K562 (cell line): ENCODE results near the gene HDAC9. TPM values are rescaled to one million over a fixed set of nuclear protein-coding genes. Genes with fewer than 3 reads are reported as not detected.

Experiments
- CHD1 ChIP-seq: fragments of 200-600 bp; sonication (generic); IDR thresholded peaks from one replicate; pipeline ENCODE4 v1.6.1; 2012; ENCODE audit warnings: mild to moderate bottlenecking, moderate library complexity, low read length, inconsistent platforms
- JUN ChIP-seq, 2 experiments: sonication (generic) in 1 of 2; formaldehyde crosslinking in 1 of 2; IDR thresholded peaks; 2 replicates each; pipeline versions ENCODE4 v1.6.1 to v1.8.0; 2012 to 2022; ENCODE audit warnings: borderline replicate concordance in 2 of 2, mild to moderate bottlenecking in 2 of 2, improper control_type of control experiment in 1 of 2, low read depth in 1 of 2, low read length in 1 of 2, missing genetic modification reagents in 1 of 2
- JUND ChIP-seq, 2 experiments: IDR thresholded peaks; 2 replicates in 1 of 2; 3 replicates in 1 of 2; pipeline ENCODE4 v1.6.1; 2011; ENCODE audit warnings: borderline replicate concordance in 2 of 2, low read depth in 2 of 2, low read length in 2 of 2, improper control_type of control experiment in 1 of 2, missing biosample characterization in 1 of 2, missing genetic modification characterization in 1 of 2, missing genetic modification reagents in 1 of 2
- ZNF785 ChIP-seq: fragments of 250-450 bp; sonication (Bioruptor Pico); IDR thresholded peaks from 2 replicates; pipeline ENCODE4 v1.4.0; 2020; ENCODE audit warnings: mild to moderate bottlenecking
- polyA plus RNA-seq, 8 experiments: library from polyadenylated mRNA; depleted of rRNA in 4 of 8; stranded (reverse) in 5 of 8; unstranded in 3 of 8; fragments of >200 nt; fragmentation: Nextera tagmentation in 2 of 8; fragmentation: Illumina TruSeq in 1 of 8; extraction: Ambion mirVana in 2 of 8; extraction: Trizol in 1 of 8; gene quantifications; 2 replicates each; pipeline versions ENCODE4 v1.2.1 to v1.2.3, GENCODE V29; 2011 to 2014; ENCODE audit warnings: inconsistent platforms in 1 of 8, missing spikeins in 1 of 8
- total RNA-seq, 7 experiments: library from RNA; depleted of rRNA in 6 of 7; stranded (reverse); fragments of >200 nt in 6 of 7; fragmentation: Illumina TruSeq in 2 of 7; extraction: Trizol in 2 of 7; gene quantifications; 2 replicates each; pipeline versions ENCODE4 v1.2.1 to v1.2.3, GENCODE V29; 2011 to 2021; ENCODE audit warnings: low replicate concordance in 1 of 7
- TF ChIP-seq, protein P1 (sequence below), 2 experiments: fragments of 450-650 bp in 1 of 2; sonication (generic) in 1 of 2; formaldehyde crosslinking in 1 of 2; IDR thresholded peaks; 2 replicates each; pipeline versions ENCODE4 v1.7.1 to v1.9.0; 2016 to 2022; ENCODE audit warnings: inconsistent platforms in 1 of 2, mild to moderate bottlenecking in 1 of 2, missing genetic modification reagents in 1 of 2
- TF ChIP-seq, protein P2 (sequence below): fragments of 250-450 bp; sonication (Bioruptor Pico); IDR thresholded peaks from 2 replicates; pipeline ENCODE4 v1.4.0; 2020

The HDAC9 gene
- total and polyA plus RNA-seq, 9 of the 15 experiments (the other 6 are each of a cell fraction or from before 2014, with no cell fraction given) = 0.08 to 0.91 (median 0.33) TPM

DNA sequence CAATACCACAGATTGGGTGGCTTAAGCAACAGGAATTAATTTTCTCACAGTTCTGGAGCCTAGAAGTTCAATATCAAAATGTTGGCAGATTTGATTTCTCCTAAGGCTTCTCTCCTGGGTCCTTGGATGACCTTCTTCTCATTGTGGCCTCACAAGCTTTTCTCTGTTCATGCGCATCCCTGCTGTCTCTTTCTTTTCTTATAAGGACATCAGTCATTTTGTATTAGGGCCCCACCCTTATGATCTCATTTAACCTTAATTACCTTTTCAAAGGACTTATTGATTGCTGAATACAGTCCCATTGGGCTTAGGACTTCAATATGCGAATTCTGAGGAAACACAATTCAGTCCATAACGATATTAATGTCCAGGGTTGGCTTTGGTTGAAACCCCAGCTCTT lies 285.4 kb downstream of the HDAC9 start (continued):
- TF ChIP-seq, protein P1, sequence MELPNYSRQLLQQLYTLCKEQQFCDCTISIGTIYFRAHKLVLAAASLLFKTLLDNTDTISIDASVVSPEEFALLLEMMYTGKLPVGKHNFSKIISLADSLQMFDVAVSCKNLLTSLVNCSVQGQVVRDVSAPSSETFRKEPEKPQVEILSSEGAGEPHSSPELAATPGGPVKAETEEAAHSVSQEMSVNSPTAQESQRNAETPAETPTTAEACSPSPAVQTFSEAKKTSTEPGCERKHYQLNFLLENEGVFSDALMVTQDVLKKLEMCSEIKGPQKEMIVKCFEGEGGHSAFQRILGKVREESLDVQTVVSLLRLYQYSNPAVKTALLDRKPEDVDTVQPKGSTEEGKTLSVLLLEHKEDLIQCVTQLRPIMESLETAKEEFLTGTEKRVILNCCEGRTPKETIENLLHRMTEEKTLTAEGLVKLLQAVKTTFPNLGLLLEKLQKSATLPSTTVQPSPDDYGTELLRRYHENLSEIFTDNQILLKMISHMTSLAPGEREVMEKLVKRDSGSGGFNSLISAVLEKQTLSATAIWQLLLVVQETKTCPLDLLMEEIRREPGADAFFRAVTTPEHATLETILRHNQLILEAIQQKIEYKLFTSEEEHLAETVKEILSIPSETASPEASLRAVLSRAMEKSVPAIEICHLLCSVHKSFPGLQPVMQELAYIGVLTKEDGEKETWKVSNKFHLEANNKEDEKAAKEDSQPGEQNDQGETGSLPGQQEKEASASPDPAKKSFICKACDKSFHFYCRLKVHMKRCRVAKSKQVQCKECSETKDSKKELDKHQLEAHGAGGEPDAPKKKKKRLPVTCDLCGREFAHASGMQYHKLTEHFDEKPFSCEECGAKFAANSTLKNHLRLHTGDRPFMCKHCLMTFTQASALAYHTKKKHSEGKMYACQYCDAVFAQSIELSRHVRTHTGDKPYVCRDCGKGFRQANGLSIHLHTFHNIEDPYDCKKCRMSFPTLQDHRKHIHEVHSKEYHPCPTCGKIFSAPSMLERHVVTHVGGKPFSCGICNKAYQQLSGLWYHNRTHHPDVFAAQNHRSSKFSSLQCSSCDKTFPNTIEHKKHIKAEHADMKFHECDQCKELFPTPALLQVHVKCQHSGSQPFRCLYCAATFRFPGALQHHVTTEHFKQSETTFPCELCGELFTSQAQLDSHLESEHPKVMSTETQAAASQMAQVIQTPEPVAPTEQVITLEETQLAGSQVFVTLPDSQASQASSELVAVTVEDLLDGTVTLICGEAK (IDR thresholded peaks at IDR 0.05) = no peak
- TF ChIP-seq, protein P1 (CRISPR knock-in tag; IDR thresholded peaks at IDR 0.05) = no peak
- TF ChIP-seq CHD1 = no peak
- TF ChIP-seq, protein P2, sequence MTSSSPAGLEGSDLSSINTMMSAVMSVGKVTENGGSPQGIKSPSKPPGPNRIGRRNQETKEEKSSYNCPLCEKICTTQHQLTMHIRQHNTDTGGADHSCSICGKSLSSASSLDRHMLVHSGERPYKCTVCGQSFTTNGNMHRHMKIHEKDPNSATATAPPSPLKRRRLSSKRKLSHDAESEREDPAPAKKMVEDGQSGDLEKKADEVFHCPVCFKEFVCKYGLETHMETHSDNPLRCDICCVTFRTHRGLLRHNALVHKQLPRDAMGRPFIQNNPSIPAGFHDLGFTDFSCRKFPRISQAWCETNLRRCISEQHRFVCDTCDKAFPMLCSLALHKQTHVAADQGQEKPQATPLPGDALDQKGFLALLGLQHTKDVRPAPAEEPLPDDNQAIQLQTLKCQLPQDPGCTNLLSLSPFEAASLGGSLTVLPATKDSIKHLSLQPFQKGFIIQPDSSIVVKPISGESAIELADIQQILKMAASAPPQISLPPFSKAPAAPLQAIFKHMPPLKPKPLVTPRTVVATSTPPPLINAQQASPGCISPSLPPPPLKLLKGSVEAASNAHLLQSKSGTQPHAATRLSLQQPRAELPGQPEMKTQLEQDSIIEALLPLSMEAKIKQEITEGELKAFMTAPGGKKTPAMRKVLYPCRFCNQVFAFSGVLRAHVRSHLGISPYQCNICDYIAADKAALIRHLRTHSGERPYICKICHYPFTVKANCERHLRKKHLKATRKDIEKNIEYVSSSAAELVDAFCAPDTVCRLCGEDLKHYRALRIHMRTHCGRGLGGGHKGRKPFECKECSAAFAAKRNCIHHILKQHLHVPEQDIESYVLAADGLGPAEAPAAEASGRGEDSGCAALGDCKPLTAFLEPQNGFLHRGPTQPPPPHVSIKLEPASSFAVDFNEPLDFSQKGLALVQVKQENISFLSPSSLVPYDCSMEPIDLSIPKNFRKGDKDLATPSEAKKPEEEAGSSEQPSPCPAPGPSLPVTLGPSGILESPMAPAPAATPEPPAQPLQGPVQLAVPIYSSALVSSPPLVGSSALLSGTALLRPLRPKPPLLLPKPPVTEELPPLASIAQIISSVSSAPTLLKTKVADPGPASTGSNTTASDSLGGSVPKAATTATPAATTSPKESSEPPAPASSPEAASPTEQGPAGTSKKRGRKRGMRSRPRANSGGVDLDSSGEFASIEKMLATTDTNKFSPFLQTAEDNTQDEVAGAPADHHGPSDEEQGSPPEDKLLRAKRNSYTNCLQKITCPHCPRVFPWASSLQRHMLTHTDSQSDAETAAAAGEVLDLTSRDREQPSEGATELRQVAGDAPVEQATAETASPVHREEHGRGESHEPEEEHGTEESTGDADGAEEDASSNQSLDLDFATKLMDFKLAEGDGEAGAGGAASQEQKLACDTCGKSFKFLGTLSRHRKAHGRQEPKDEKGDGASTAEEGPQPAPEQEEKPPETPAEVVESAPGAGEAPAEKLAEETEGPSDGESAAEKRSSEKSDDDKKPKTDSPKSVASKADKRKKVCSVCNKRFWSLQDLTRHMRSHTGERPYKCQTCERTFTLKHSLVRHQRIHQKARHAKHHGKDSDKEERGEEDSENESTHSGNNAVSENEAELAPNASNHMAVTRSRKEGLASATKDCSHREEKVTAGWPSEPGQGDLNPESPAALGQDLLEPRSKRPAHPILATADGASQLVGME = no peak
- no peak for TF ChIP-seq JUN (IDR thresholded peaks at IDR 0.05; ENCODE audit: borderline replicate concordance, low read depth, low read length)
- TF ChIP-seq JUN (CRISPR knock-in tag; IDR thresholded peaks at IDR 0.05; ENCODE audit: borderline replicate concordance) = no peak
- no peak for TF ChIP-seq ZNF785
- TF ChIP-seq JUND (IDR thresholded peaks at IDR 0.05; ENCODE audit: borderline replicate concordance, low read depth, low read length) = no peak
- no peak for TF ChIP-seq JUND (tag; IDR thresholded peaks at IDR 0.05; ENCODE audit: borderline replicate concordance, low read depth, low read length)
